Esophagus squamous epithelium (tissue), 4 donors: ENCODE results near the gene RASGRF1.

Source experiments
- POLR2A ChIP-seq, 4 donors: fragments of 450-650 bp; IDR thresholded peaks; one replicate each; pipeline ENCODE4 v1.6.1; 2017; ENCODE audit warnings: antibody characterized with exemption in 4 of 4, mild to moderate bottlenecking in 4 of 4, moderate library complexity in 3 of 4
- TF ChIP-seq, protein P1 (sequence below), 6 experiments: fragments of 450-650 bp in 4 of 6; fragments of 200-600 bp in 2 of 6; sonication (generic) in 2 of 6; IDR thresholded peaks; one replicate each; pipeline ENCODE4 v1.5.1; 2016 to 2019; ENCODE audit warnings: antibody characterized with exemption in 6 of 6, mild to moderate bottlenecking in 4 of 6, moderate library complexity in 4 of 6

DNA sequence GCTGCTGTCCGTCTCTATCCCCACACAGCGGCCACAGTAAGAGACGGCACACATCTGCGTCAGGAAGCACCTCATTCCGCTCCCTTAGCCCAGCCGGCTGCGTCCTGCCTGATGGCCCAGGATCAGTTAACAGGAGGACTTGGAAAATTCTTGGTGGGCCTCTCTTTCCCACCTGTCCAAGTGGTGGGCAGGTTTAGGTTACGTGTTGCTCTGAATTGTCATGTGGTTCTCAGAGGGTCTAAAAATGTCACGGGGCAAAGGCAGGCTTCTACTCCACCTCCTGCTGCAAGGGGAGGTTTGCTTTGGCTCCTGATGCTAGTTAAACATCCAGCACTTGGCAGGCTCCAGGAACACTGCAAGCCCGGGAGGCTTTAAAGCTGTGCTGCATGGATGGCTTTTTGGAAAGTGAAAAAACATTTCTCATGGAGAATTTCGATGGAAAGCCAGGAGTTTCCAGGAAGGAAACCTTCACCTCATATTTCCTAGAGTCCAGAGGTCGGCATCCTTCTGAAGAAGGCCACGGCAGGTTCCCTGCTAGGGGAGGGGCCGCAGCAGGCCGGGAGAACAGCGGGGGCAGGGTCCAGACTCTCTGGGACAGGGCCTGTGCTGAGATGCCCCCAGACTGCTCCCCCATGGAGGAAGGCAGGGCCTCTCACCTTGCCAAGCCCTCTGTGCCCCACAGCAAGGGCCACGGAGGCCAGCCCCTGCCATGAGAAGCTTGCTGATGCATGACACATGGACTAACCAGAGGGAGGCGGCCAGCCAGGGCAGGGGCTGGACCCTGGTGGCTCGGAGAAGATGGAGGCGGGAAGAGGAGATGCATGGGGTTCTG lies 156.5 kb downstream of the RASGRF1 start:
- TF ChIP-seq, protein P1, sequence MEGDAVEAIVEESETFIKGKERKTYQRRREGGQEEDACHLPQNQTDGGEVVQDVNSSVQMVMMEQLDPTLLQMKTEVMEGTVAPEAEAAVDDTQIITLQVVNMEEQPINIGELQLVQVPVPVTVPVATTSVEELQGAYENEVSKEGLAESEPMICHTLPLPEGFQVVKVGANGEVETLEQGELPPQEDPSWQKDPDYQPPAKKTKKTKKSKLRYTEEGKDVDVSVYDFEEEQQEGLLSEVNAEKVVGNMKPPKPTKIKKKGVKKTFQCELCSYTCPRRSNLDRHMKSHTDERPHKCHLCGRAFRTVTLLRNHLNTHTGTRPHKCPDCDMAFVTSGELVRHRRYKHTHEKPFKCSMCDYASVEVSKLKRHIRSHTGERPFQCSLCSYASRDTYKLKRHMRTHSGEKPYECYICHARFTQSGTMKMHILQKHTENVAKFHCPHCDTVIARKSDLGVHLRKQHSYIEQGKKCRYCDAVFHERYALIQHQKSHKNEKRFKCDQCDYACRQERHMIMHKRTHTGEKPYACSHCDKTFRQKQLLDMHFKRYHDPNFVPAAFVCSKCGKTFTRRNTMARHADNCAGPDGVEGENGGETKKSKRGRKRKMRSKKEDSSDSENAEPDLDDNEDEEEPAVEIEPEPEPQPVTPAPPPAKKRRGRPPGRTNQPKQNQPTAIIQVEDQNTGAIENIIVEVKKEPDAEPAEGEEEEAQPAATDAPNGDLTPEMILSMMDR (IDR thresholded peaks at IDR 0.05), result no peak
- TF ChIP-seq POLR2A (IDR thresholded peaks at IDR 0.05), result no peak
